Stimulated activated CD8-positive, alpha-beta memory T cell treated with anti-CD3 and anti-CD28 coated beads, Interleukin-15, amount 100 ng/mL, for 1 hour (primary cell): ENCODE results near the gene APPL2.
"Not testable (repeated sequence)": the region's sequence is repeated elsewhere in the genome, so short reads cannot be mapped to it uniquely, and the experiment has no call there.

Experiments
- DNase-seq: peaks from one replicate; pipeline ENCODE4 v3.0.0-alpha.2; 2020; ENCODE audit warnings: low read depth

The APPL2 gene

GRCh38 chr12:105192624-105193225 is 43.2 kb downstream of the APPL2 start:
- DNase-seq, result no peak

- no peak for DNase-seq
These were observed 45.4 kb downstream of the APPL2 start for GRCh38 chr12:105190530-105190929.

GRCh38 chr12:105189293-105189692 is 46.7 kb downstream of the APPL2 start:
- DNase-seq, result no peak

GRCh38 chr12:105183976-105184375 is 52.0 kb downstream of the APPL2 start:
- not testable (repeated sequence) for DNase-seq

GRCh38 chr12:105183406-105183805 is 52.6 kb downstream of the APPL2 start:
- not testable (repeated sequence) for DNase-seq

GRCh38 chr12:105179114-105179513 is 56.9 kb downstream of the APPL2 start:
- not testable (repeated sequence) for DNase-seq

GRCh38 chr12:105177208-105177607 is 58.8 kb downstream of the APPL2 start:
- DNase-seq, result no peak

GRCh38 chr12:105175397-105175990 is 60.5 kb downstream of the APPL2 start:
- no peak for DNase-seq

- no peak for DNase-seq
These were observed 64.1 kb downstream of the APPL2 start for GRCh38 chr12:105171691-105172436.

GRCh38 chr12:105170139-105170538 is 65.8 kb downstream of the APPL2 start:
- DNase-seq, result no peak

GRCh38 chr12:105168006-105168405 is 68.0 kb downstream of the APPL2 start:
- no peak for DNase-seq

- no peak for DNase-seq
These were observed 68.6 kb downstream of the APPL2 start for GRCh38 chr12:105167346-105167745.

- DNase-seq, result no peak
These were observed 69.2 kb downstream of the APPL2 start for GRCh38 chr12:105166736-105167135.

GRCh38 chr12:105164068-105164467 is 71.9 kb downstream of the APPL2 start:
- DNase-seq, result no peak

- DNase-seq, result no peak
These were observed 73.8 kb downstream of the APPL2 start for GRCh38 chr12:105162174-105162573.

- DNase-seq, result no peak
These were observed 77.1 kb downstream of the APPL2 start for GRCh38 chr12:105158876-105159275.

GRCh38 chr12:105157606-105158005 is 78.4 kb downstream of the APPL2 start:
- no peak for DNase-seq

GRCh38 chr12:105156260-105156659 is 79.7 kb downstream of the APPL2 start:
- DNase-seq, result no peak

GRCh38 chr12:105142259-105142658 is 93.7 kb downstream of the APPL2 start:
- no peak for DNase-seq

GRCh38 chr12:105141320-105141922 is 94.6 kb downstream of the APPL2 start:
- DNase-seq, result no peak

- DNase-seq, result no peak
These were observed 97.7 kb downstream of the APPL2 start for GRCh38 chr12:105138248-105138647.
